Activated naive CD8-positive, alpha-beta T cell treated with anti-CD3 and anti-CD28 coated beads, Interleukin-2, amount 10 ng/mL, durations not matched to agents 7 days and 5 days (primary cell): ENCODE data around the gene MLLT1. TPM values are rescaled to one million over a fixed set of nuclear protein-coding genes. Genes with fewer than 3 reads are reported as not detected.

Source experiments
- ATAC-seq: fragments of 150-1000 bp; cut with Tn5 transposase; one replicate; pipeline ENCODE4 v1.10.0; 2021; ENCODE audit warnings: low read depth, moderate library complexity
- POLR2A ChIA-PET: fragments of 350-600 bp; sonication (Branson Sonifier 250); formaldehyde crosslinking; loops from one replicate; lab custom pipeline; 2021; ENCODE audit warnings: antibody characterized with exemption; lab: Charles Lee
- DNase-seq: peaks from one replicate; pipeline ENCODE4 v3.0.0; 2021
- H3K27ac Mint-ChIP-seq: one replicate; pipeline ENCODE4 v1.8.0; 2022; ENCODE audit warnings: mild to moderate bottlenecking, mixed read lengths
- H3K27me3 Mint-ChIP-seq: one replicate; pipeline ENCODE4 v1.8.0; 2022; ENCODE audit warnings: mild to moderate bottlenecking, moderate library complexity, mixed read lengths
- H3K36me3 Mint-ChIP-seq: one replicate; pipeline ENCODE4 v1.8.0; 2021; ENCODE audit warnings: mild to moderate bottlenecking, mixed read lengths
- H3K4me1 Mint-ChIP-seq: one replicate; pipeline ENCODE4 v1.8.0; 2021; ENCODE audit warnings: mixed read lengths
- H3K4me3 Mint-ChIP-seq: one replicate; pipeline ENCODE4 v1.8.0; 2022; ENCODE audit warnings: mild to moderate bottlenecking, moderate library complexity, mixed read lengths
- H3K9me3 Mint-ChIP-seq: one replicate; pipeline ENCODE4 v1.8.0; 2021; ENCODE audit warnings: mixed read lengths
- total RNA-seq, 2 experiments: library from RNA; stranded (reverse); gene quantifications; one replicate each; pipeline ENCODE4 v1.2.3, GENCODE V29; 2021

MLLT1 gene
- total RNA-seq, 2 experiments from 2014 or later = 37.8 to 42.1 TPM

- POLR2A ChIA-PET = interaction anchor here (0.6 kb wide), 1 partner anchor 412 kb away, joined by 4 read pairs; no protein-coding TSS in a partner anchor
- no peak for ATAC-seq
- no peak overlapping the region for H3K4me3 Mint-ChIP-seq
These were observed 70.5 kb downstream of the MLLT1 start for GRCh38 chr19:6209233-6209632.

GRCh38 chr19:6204866-6205723 is 74.7 kb downstream of the MLLT1 start:
- ATAC-seq (no peak), DNase-seq (no peak)
- Mint-ChIP-seq H3K4me3 (no peak overlapping the region), H3K36me3 (no peaks in the 10 kb centered on the region), H3K27ac (no peak overlapping the region), H3K4me1 (no peaks in the 10 kb centered on the region), H3K9me3 (no peaks in the 10 kb centered on the region), H3K27me3 (peaks cover 2% of the 10 kb centered on the region)
- POLR2A ChIA-PET = no interaction called here

More at GRCh38 chr19:6209233-6209632, 70.5 kb downstream of the MLLT1 start:
- Mint-ChIP-seq H3K27me3 (no peaks in the 10 kb centered on the region), H3K9me3 (no peaks in the 10 kb centered on the region), H3K27ac (no peak overlapping the region), H3K36me3 (no peaks in the 10 kb centered on the region), H3K4me1 (no peaks in the 10 kb centered on the region)
- DNase-seq = no peak

GRCh38 chr19:6204212-6204611 is 75.6 kb downstream of the MLLT1 start:
- Mint-ChIP-seq H3K4me1 (peaks cover 3% of the 10 kb centered on the region), H3K27me3 (peaks cover 2% of the 10 kb centered on the region)
- POLR2A ChIA-PET = no interaction called here

GRCh38 chr19:6199240-6199994 is 80.4 kb downstream of the MLLT1 start:
- DNase-seq = peak; percentile 99
- peak overlapping the region; percentile 97 for H3K27ac Mint-ChIP-seq
- H3K27me3 Mint-ChIP-seq = peaks cover 2% of the 10 kb centered on the region
- POLR2A ChIA-PET = interaction anchor here (0.7 to 0.9 kb wide), 2 partner anchors 14 to 78 kb away, joined by 3 to 5 read pairs; no protein-coding TSS in a partner anchor
- H3K9me3 Mint-ChIP-seq = peaks cover 3% of the 10 kb centered on the region
- peak; percentile 93 for ATAC-seq
- H3K4me1 Mint-ChIP-seq = peaks cover 15% of the 10 kb centered on the region
- H3K4me3 Mint-ChIP-seq = peak overlapping the region; percentile 98
- peaks cover 25% of the 10 kb centered on the region for H3K36me3 Mint-ChIP-seq

More at GRCh38 chr19:6204212-6204611, 75.6 kb downstream of the MLLT1 start:
- Mint-ChIP-seq H3K9me3 (no peaks in the 10 kb centered on the region), H3K4me3 (no peak overlapping the region), H3K36me3 (peaks cover 1% of the 10 kb centered on the region), H3K27ac (no peak overlapping the region)
- DNase-seq (no peak), ATAC-seq (no peak)

- peaks cover 15% of the 10 kb centered on the region for H3K4me1 Mint-ChIP-seq
- POLR2A ChIA-PET = no interaction called here
- peaks cover 25% of the 10 kb centered on the region for H3K36me3 Mint-ChIP-seq
- ATAC-seq (no peak), DNase-seq (no peak)
- H3K27me3 Mint-ChIP-seq = peaks cover 2% of the 10 kb centered on the region
- peak overlapping the region; percentile 98 for H3K4me3 Mint-ChIP-seq
- H3K27ac Mint-ChIP-seq = peak overlapping the region; percentile 97
- H3K9me3 Mint-ChIP-seq = peaks cover 3% of the 10 kb centered on the region
These were observed 80.9 kb downstream of the MLLT1 start for GRCh38 chr19:6198896-6199239.

- peaks cover 8% of the 10 kb centered on the region for H3K9me3 Mint-ChIP-seq
- no peaks in the 10 kb centered on the region for H3K27me3 Mint-ChIP-seq
- H3K27ac Mint-ChIP-seq = no peak overlapping the region
- peaks cover 38% of the 10 kb centered on the region for H3K36me3 Mint-ChIP-seq
- peaks cover 15% of the 10 kb centered on the region for H3K4me1 Mint-ChIP-seq
- DNase-seq (no peak), ATAC-seq (no peak)
- no peak overlapping the region for H3K4me3 Mint-ChIP-seq
- POLR2A ChIA-PET = no interaction called here
These were observed 83.4 kb downstream of the MLLT1 start for GRCh38 chr19:6196361-6196760.

- ATAC-seq (no peak), DNase-seq (no peak)
- Mint-ChIP-seq H3K36me3 (peaks cover 19% of the 10 kb centered on the region), H3K27me3 (peaks cover 8% of the 10 kb centered on the region), H3K4me1 (no peaks in the 10 kb centered on the region), H3K4me3 (no peak overlapping the region), H3K27ac (no peak overlapping the region), H3K9me3 (peaks cover 10% of the 10 kb centered on the region)
- POLR2A ChIA-PET = no interaction called here
These were observed 91.0 kb downstream of the MLLT1 start for GRCh38 chr19:6188811-6189210.

- Mint-ChIP-seq H3K4me3 (no peak overlapping the region), H3K36me3 (peaks cover 12% of the 10 kb centered on the region), H3K4me1 (peaks cover 2% of the 10 kb centered on the region), H3K9me3 (peaks cover 9% of the 10 kb centered on the region), H3K27me3 (peaks cover 12% of the 10 kb centered on the region), H3K27ac (no peak overlapping the region)
- POLR2A ChIA-PET = no interaction called here
- ATAC-seq = no peak
- no peak for DNase-seq
These were observed 92.4 kb downstream of the MLLT1 start for GRCh38 chr19:6187374-6187773.

- DNase-seq (no peak), ATAC-seq (no peak)
- peaks cover 4% of the 10 kb centered on the region for H3K36me3 Mint-ChIP-seq
- H3K4me1 Mint-ChIP-seq = peaks cover 8% of the 10 kb centered on the region
- peaks cover 12% of the 10 kb centered on the region for H3K27me3 Mint-ChIP-seq
- no peak overlapping the region for H3K4me3 Mint-ChIP-seq
- H3K27ac Mint-ChIP-seq = no peak overlapping the region
- POLR2A ChIA-PET = interaction anchor here (1.0 kb wide), 1 partner anchor 14 kb away, joined by 3 read pairs; no protein-coding TSS in a partner anchor
- H3K9me3 Mint-ChIP-seq = peaks cover 5% of the 10 kb centered on the region
These were observed 93.6 kb downstream of the MLLT1 start for GRCh38 chr19:6185835-6186834.

- ATAC-seq = no peak
- POLR2A ChIA-PET = interaction anchor here (1.0 kb wide), 1 partner anchor 15 kb away, joined by 3 read pairs; no protein-coding TSS in a partner anchor
- no peak for DNase-seq
- H3K4me1 Mint-ChIP-seq = peaks cover 8% of the 10 kb centered on the region
- no peak overlapping the region for H3K27ac Mint-ChIP-seq
- peaks cover 3% of the 10 kb centered on the region for H3K9me3 Mint-ChIP-seq
- peaks cover 14% of the 10 kb centered on the region for H3K27me3 Mint-ChIP-seq
- H3K36me3 Mint-ChIP-seq = no peaks in the 10 kb centered on the region
- H3K4me3 Mint-ChIP-seq = no peak overlapping the region
These were observed 94.5 kb downstream of the MLLT1 start for GRCh38 chr19:6185093-6185834.

GRCh38 chr19:6181119-6181518 is 98.7 kb downstream of the MLLT1 start:
- POLR2A ChIA-PET = no interaction called here
- no peaks in the 10 kb centered on the region for H3K36me3 Mint-ChIP-seq

GRCh38 chr19:6173190-6173589 is 106.6 kb downstream of the MLLT1 start:
- no peaks in the 10 kb centered on the region for H3K36me3 Mint-ChIP-seq
- H3K4me3 Mint-ChIP-seq = no peak overlapping the region
- no peak for ATAC-seq
- peaks cover 2% of the 10 kb centered on the region for H3K4me1 Mint-ChIP-seq
- POLR2A ChIA-PET = no interaction called here
- H3K27ac Mint-ChIP-seq = no peak overlapping the region
- H3K27me3 Mint-ChIP-seq = peaks cover 20% of the 10 kb centered on the region
- DNase-seq = no peak
- H3K9me3 Mint-ChIP-seq = peaks cover 1% of the 10 kb centered on the region

More at GRCh38 chr19:6181119-6181518, 98.7 kb downstream of the MLLT1 start:
- peaks cover 13% of the 10 kb centered on the region for H3K4me1 Mint-ChIP-seq
- ATAC-seq = no peak
- no peaks in the 10 kb centered on the region for H3K9me3 Mint-ChIP-seq
- no peak overlapping the region for H3K4me3 Mint-ChIP-seq
- H3K27me3 Mint-ChIP-seq = peaks cover 35% of the 10 kb centered on the region
- DNase-seq = no peak
- no peak overlapping the region for H3K27ac Mint-ChIP-seq
